SKM-1 treated with dmso at 0.1 percent for 144 hours (cell line): ENCODE measurements around the gene SLC44A5.

Experiments used
- DNase-seq: peaks from one replicate; lab custom pipeline; 2025; ENCODE audit not compliant: unreplicated experiment; lab: John Stamatoyannopoulos, UW

Gene SLC44A5

DNA sequence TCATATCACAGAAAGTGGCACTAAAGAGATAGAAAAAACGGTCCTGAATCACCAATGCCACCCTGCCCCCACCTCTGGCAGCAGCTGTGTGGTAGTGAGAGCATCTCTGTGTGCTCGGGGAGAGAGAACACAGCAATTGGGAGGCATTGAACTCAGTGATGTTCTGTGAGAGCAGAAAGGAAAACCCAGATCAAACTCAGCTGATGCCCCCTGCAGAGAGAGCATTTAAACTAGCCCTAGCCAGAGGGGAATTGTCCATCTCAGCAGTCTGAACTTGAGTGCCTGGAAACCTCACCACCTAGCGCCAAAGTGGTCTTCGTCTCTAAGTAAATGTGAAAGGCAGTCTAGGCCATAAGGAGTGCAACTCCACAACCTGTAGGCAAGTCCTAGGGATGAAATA is 21.3 kb downstream of the SLC44A5 start:
- no peak for DNase-seq

DNA sequence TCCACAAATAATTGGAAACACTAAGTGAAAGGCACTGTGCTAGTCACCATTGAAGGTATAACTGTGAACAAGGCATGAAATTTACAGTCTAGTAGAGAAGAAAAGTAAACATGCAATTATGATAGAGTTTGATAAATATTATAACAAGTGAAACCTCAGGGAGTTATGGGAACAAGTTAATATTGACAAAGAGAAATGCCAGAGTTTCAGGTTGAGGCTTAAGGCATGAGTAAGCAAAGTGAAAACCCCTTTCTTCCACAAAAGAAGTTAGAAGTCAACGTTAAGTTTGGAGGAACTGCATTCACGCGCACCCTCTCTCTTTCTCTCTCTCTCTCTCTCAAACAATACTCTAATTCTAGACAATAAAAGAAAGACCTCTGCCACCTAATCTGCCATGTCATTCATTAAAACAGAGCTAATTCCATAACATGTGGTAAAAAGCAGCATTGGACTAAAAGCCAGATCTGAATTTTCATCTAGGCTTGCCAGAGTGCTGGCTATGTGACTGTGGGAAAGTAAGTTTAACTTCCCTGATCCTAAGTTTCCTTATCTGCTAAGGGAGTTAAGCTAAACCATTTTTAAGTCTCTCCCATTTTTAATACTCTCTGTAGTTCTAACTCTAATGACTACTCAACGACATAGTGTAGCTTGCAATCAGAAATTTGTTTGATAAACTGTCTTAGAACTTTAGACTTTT is 22.0 kb downstream of the SLC44A5 start:
- DNase-seq, result no peak

DNA sequence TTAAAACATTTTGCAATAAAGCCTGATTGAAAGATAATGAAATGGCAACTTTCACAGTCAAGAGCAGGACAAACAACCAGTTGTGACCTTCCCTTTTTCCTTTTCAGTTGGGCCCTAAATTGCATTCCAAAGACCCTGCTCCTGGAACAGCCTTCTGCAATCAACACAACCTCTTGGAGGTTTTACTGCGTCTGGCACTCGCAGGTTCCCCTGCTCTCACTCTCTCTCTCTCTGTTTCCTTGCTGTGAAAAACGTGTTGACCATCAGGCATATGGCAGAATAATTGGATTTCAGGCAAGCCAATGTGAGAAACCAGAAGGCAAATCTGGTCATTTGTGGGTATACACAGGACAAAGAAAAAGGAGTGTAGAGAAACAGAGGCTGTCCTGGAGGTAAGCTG is 23.2 kb downstream of the SLC44A5 start:
- DNase-seq, result no peak

DNA sequence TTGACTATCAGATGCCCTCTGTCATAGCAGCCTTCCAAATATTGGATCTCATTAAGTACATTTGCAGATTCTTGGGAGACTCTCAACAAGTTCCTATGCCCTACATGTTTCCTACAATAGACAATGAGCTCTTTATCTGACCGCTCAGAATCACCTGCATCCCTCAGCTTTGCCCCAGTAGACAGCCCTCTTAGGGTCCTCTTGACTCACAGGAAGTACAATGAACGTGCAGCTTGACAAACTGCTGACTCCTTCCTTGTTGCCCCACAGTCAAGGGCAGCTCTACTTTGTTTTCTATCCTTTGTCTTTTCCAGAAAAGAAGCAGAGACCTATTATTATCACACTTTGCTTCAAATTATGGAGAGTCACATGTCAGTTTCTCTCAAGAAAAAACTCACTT is 27.6 kb downstream of the SLC44A5 start:
- no peak for DNase-seq

DNA sequence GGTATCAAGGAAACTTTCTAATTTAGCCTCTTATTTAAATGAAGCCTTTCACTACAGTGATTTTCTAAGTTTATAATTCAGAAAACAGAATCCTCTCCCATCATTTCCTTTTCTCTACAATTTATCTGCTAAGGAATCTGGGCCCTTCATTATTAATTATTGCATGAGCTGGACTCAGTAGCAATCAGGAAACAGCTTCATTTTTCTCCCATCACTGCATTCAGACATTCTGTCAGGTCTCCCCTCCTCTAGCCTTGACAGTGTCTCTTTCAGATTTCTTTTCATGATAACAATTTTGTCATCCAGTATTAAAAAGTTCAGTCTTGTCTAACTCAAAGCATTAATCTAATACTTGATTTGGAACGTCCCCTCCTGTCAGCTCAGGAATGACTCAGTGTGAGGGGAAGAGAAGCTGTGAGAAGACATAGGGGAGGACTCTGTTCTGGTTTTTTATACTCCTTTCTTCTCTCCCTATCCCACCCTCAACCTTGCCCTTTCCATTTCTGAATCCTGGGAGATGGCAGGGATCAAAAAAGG is 28.1 kb downstream of the SLC44A5 start:
- no peak for DNase-seq

DNA sequence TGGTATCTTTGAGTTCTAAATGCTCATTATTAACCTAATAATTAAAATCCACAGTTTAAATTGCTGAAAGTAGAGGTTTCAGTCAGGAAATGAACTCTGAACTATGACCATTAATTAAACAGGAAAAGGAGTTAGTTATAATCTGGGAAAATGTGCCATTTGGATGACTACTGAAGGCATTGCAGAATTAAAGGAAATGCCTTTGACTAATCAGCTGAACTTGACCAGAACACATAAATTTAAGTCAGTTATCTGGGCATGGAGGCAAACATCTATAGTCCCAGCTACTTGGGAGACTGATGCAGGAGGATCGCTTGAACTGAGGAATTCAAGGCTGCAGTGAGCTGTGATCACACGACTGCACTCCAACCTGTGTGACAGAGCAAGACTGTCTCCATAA is 31.9 kb downstream of the SLC44A5 start:
- DNase-seq, result no peak

DNA sequence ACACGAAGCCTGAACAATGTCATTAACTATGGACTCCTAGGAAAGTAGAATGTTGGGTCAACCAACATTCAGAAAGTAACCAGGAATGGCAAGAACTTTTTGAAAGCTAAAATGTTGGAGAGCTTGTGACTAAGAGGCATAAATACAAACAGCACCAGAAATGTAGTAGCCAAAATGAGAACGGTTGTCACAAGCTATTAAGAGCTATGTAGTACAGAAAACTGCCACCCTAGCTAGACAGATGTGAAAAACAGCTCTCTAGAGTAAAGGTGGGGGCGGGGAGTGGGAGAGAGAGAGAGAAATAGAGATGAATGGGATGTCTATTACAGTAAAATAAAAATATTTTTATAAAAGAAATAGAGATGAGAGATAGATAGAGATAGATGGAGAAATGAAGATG is 35.1 kb downstream of the SLC44A5 start:
- no peak for DNase-seq

DNA sequence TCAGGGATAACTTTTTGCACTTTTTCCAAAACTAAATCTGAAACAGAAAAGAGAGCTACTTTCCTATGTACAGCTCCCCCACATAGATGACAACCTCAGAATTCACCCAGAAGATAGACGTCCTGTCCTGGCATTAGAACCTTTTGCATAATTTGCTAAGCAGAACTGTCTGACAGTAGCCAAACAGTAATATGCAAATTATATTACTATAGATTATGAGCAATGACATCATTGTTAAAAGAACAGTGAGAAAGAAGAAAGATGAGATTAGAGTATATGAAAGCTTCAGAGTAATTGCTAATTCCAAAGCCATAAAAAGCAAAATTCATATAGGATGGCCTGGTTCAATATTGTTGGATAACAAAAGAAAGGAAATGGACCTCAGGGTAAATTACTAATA is 43.7 kb downstream of the SLC44A5 start:
- no peak for DNase-seq

DNA sequence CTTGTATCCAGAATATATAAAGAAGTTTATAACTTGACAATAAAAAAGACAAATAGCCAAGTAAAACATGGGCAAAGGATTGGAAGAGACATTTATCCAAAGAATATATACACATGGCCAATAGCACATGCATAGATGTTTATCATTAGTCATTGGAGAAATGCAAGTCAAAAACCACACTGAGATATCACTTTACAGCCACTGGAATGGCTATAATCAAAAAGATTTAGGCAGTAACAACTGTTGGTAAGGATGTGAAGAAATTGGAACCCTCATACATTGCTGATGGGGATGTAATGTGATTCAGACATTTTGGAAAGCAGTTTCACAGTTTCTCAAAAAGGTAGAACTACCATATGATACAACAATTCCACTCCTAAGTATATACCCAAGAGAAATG is 51.1 kb downstream of the SLC44A5 start:
- DNase-seq, result no peak

DNA sequence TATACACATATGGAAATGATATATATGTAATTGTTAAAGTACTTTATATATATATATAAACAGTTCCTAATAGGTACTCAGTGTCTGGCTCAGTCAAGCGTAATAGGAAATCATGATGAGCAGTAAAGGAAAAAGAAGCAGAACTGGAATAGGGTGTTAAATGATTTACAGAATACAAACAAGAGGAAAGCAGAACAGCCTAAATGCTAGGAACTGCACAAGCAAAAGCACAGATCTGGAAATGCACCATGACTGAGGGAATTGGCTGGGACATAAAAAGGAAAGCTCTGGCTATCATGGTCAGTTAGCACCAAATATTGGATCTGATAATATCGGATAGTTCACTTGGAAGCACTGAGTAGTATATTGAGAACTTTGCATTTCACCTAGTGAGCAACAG is 51.8 kb downstream of the SLC44A5 start:
- no peak for DNase-seq

DNA sequence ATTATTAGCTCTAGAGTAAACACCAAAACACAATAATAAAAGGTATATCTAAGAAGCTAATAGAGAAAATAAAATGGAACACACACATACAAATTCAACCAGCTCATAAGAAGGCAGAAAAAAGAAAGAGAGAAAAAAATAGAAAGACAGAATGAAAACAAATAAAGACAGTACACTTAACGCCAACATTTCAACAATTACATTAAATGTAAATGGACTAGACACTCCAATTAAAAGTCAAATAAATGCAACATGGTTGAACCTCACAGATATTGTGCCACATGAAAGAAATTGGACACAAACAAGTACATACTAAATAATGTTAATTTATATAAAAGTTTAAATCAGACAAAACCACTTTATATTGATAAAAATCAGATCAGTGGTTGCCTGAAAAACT is 56.0 kb downstream of the SLC44A5 start:
- DNase-seq, result no peak

DNA sequence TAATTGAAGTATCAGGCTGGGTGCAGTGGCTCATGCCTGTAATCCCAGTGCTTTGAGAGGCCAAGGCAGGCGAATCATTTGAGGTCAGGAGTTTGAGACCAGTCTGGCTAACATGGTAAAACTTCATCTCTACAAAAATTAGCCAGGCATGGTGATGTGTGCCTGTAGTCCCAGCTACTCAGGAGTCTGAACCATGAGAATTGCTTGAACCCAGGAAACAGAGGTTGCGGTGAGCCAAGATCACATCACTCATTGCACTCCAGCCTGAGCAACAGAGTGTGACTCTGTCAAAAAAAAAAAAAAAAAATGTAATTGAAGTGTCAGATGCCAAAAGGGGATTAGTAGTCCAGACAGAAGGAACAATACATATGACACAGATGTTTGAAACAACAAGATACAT is 56.7 kb downstream of the SLC44A5 start:
- no peak for DNase-seq

DNA sequence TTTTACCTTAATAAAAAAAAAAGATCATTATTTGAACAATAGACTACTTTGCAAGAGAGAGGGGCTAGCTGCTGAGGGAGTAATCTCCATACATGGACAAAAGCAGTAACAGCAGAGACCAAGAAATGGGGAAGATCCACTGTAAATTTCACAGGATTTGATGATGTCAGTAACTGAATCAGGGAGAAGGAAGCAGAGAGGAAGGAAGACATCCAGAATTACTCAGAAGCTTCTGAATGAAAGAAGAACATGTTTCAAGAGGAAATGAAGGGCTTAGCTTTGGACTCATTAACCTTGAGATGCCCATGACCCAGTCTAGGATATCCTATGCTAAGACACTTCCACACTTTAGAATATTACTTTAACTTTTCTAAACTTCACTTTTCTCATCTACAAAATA is 60.4 kb downstream of the SLC44A5 start:
- no peak for DNase-seq

DNA sequence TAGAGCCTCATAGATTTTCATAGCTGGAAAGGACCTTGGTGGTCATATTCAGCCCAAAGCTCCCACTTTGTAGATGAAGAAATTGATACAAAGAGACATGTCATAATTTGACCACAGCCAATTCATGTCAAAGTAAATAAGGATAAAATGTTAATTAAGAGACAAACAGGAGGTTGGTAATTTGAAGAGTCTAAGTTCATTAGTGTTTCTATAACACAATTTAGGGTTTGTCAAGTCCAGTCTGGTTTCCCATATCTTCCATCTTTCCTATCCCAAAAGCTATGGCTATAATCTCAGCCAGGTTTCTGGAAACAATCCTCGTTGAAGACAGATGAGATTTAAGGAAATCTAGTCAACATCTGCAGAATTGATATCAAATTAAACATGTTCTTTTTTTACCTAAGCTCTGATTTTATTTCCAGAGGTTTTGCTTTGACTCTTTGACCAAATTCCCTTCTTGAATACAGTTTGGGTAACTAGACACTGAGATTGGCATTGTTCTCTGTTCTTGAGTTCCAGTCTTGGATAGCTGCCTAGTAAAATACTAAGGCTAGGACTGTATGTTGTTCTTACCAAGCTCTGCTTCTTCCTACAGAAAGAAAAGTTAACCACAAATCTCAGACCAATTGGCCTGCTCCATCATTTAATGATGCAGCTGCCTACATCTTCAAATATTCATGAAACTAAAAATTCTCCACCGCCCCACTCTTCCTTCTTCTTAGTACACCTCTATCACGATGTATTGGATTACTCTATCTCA is 62.0 kb downstream of the SLC44A5 start:
- DNase-seq, result no peak

DNA sequence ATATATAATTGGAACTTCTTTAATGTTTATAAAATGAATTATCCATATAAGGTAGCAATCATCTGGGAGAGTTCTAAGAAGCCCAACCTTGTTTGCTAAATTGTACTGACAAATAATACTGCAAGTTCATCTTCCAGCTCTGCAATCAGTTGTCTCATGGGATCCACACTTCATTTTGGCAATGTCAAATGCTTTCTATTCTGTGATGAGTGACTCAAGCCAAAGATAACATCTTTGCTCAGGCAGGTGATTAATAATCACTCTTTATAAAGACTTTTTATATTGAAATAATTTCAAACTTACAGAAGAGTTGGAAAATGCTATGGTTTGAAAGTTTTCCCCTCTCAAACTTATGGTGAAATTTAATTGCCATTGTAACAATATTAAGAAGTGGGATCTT is 67.2 kb downstream of the SLC44A5 start:
- DNase-seq, result no peak

DNA sequence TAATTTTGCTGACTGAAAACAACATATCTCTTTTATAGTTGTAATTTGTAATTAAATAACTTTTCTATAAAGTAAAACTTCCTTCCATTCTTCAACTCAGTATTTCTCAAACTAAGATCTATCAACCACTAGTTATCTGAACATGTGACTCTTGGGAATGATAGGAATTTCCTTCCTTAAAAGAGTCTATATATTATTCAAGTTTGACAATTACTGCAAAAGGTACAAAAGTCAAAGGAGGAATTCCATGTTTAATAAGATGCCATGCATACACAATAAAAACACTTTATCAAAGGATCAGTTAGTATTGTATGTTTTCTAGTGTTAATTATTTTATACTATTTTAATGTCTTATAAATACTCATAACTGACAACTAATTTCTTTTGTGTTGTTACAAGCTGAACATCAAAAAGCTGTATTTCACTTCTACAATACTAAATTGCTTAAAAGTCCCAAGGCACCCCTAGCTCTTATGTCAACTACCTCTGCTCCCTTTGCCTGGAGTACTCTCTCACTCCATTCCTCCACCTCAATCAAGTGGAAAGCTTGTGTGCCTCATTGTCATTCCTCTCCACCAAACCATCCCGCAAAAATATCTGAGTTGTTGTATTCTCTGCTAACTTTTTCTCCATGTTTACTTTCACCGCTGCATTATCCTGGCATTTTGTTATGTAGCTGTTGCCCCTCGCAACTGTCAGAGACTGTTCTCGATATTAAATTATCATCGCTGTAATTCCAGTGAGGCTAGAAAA is 67.9 kb downstream of the SLC44A5 start:
- no peak for DNase-seq

DNA sequence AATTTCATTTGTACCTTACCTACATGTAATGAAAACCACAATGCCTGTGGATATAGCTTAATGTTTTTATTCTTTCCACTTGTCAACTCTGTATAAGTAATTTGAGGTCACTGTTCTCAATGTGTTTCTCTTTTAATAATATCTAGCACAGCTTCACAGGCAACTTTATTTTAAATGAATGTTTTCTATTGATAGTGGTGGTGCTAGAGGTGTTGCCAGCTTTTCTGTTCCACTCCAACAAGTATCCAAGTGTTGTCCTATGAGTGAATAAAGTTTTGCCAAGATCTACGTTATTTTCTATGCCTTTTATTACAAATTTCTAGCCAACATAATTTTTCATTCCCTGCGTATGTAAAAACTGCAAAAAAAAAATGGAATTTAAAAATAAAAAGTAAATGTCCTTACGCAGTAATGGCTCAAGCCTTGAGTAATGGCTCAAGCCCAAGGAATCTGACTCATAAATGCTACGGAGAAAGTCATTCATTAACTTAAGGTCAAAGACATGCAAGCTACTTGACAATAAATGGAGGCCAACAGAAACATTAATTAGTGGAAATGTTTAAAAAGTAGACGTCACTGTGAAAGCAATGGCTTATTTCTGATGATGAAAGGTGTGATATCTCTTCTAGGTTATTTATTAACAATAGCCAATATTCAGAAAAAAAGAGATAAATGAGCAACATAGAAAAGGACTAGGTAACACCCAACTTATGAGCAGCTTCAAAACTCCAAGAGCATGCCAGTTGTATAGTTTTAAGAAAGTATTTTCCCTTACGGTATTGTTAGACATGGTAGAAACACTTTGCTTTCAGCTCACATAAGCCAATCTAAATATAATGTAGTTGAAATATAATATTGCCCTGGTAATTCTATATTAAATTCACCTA is 71.4 kb downstream of the SLC44A5 start:
- DNase-seq, result no peak

DNA sequence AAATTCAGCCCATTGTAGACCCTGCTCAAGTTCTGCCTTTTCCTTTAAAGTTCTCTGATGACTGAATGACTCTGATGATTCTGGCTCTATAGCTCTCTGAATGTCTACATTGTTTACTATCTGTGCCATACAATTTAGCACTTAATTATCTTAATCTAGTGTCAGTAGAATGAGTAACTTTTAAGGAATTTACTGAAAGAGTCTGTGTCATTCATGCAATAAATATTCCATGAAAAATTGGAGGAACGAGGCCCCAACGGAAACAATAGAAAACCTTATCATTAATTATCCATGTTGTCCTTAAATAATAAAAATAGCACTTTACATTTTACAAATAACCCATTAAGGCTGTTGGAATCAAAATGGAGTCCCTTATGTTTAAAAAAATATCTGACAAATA is 77.8 kb downstream of the SLC44A5 start:
- no peak for DNase-seq

DNA sequence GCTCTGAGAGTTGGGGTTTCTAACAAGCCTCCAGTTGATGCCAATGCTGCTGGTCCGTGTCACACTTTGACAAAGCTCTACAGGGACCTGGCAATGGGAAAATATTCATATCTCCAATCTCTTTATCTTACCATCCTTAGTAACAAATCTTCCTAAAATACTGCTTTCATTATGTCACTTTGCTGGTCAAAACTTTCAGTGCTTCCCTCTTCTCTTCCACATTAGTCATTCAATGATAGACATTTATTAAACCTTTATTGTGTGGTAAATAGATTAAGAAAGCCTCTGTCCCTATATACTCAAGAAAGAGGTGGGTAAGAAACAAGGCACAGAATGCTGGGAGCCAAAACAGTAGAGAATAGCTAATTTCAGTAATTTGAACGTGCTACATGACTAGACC is 79.3 kb downstream of the SLC44A5 start:
- no peak for DNase-seq

DNA sequence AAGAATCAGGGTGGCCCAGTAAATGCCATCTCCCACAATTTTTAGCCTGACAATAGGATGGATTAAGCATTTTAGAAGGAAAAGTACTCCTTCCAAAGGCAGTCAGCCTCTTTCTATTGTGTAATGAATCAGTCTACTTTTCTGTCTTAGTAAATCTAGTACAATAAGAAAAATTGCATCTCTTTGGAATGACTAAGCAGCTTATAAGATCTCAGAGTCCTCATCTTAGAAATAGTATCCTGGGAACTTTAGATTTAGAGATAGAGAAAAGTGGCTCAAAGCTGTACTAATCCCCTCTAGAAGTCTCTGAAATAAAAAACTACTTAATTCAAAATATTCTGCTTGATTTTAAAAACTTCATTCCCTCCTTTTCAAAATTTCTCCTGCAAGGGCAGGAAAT is 81.4 kb downstream of the SLC44A5 start:
- no peak for DNase-seq

DNA sequence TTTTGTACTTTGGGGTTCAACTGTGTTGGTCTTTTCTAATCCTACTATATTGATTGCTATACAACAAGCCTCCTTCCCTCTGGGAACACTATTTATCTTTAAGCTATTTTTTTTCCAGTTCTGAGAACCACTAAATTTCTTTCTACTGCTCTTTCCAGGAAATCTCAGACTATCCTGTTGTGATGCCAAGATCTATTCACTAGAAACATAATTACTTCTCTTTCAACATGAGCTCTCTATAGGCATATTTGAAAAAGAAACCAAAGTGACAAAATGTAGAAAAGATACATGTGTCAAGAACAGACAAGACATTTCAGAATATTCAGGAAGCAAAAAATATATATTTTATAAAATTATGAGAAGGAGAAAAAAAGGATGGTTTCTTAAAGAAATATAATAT is 82.9 kb downstream of the SLC44A5 start:
- no peak for DNase-seq
